H1 (cell line): ENCODE measurements around the gene UNC119. TPM values are rescaled to one million over a fixed set of nuclear protein-coding genes. Genes with fewer than 3 reads are reported as not detected.

Experiments used
- CTCF ChIA-PET: fragments of 300-600 bp; sonication (Branson Sonifier 250); formaldehyde crosslinking; loops from one replicate; lab custom pipeline; 2021; ENCODE audit not compliant: partially characterized antibody; lab: Charles Lee
- POLR2A ChIA-PET: fragments of 300-600 bp; sonication (Branson Sonifier 250); formaldehyde crosslinking; loops from one replicate; lab custom pipeline; 2021; ENCODE audit warnings: inconsistent platforms; ENCODE audit not compliant: partially characterized antibody; lab: Charles Lee
- DNase-seq, 2 experiments: peaks; one replicate each; pipeline versions ENCODE4 v3.0.0 to v3.0.0-alpha.2; 2010 to 2022; ENCODE audit warnings: low spot score in 2 of 2, low read depth in 1 of 2, mixed read lengths in 1 of 2
- FAIRE-seq: peaks from 2 replicates; lab custom pipeline; 2011; peaks lifted over from hg19 to GRCh38; lab: Jason Lieb, UNC
- H2AFZ ChIP-seq: 2 replicates; pipeline ENCODE4 v1.8.1; 2012; ENCODE audit warnings: low read length, inconsistent platforms
- H2AK5ac ChIP-seq: 2 replicates; pipeline ENCODE4 v1.6.1; 2013; ENCODE audit warnings: low read depth, low read length
- H2BK120ac ChIP-seq: replicated peaks from 2 replicates; pipeline ENCODE3; 2013; ENCODE audit warnings: low read depth, low read length, inconsistent platforms
- H2BK12ac ChIP-seq: 2 replicates; pipeline ENCODE4 v1.6.1; 2013; ENCODE audit warnings: low read depth, low read length
- H2BK15ac ChIP-seq: 2 replicates; pipeline ENCODE4 v1.6.1; 2013; ENCODE audit warnings: low read length
- H2BK20ac ChIP-seq: 2 replicates; pipeline ENCODE4 v1.6.1; 2013; ENCODE audit warnings: low read length
- H2BK5ac ChIP-seq: 2 replicates; pipeline ENCODE4 v1.6.1; 2013; ENCODE audit warnings: low read depth, low read length
- H3K14ac ChIP-seq: 2 replicates; pipeline ENCODE4 v1.6.1; 2013; ENCODE audit warnings: inconsistent platforms; ENCODE audit not compliant: insufficient read length
- H3K18ac ChIP-seq: 2 replicates; pipeline ENCODE4 v1.6.1; 2013; ENCODE audit warnings: low read length; ENCODE audit errors: extremely low read depth
- H3K23ac ChIP-seq: 2 replicates; pipeline ENCODE4 v1.6.1; 2013; ENCODE audit warnings: inconsistent platforms; ENCODE audit not compliant: insufficient read length
- H3K23me2 ChIP-seq: 2 replicates; pipeline ENCODE4 v1.6.1; 2013; ENCODE audit warnings: low read depth, low read length
- H3K27ac ChIP-seq: 2 replicates; pipeline ENCODE4 v1.6.1; 2011; ENCODE audit warnings: low read depth, low read length, inconsistent platforms
- H3K27me3 ChIP-seq, 4 experiments: replicated peaks in 1 of 4; 1 replicate in 1 of 4; 2 replicates in 3 of 4; pipeline versions ENCODE4 v1.6.1 to v1.8.1; 2011 to 2013; ENCODE audit warnings: low read length in 3 of 4, mild to moderate bottlenecking in 3 of 4, inconsistent platforms in 2 of 4, mixed read lengths in 2 of 4, moderate library complexity in 1 of 4; ENCODE audit not compliant: control insufficient read depth in 3 of 4, insufficient read depth in 3 of 4; ENCODE audit errors: extremely low read depth in 1 of 4
- H3K36me3 ChIP-seq, 4 experiments: 2 replicates each; pipeline versions ENCODE4 v1.6.1 to v1.8.1; 2011 to 2013; ENCODE audit warnings: mild to moderate bottlenecking in 4 of 4, low read length in 3 of 4, moderate library complexity in 2 of 4, control low read depth in 1 of 4, inconsistent platforms in 1 of 4; ENCODE audit not compliant: insufficient read depth in 4 of 4, control insufficient read depth in 2 of 4
- H3K4ac ChIP-seq: replicated peaks from 2 replicates; pipeline ENCODE3; 2013; ENCODE audit warnings: low read length, low read depth, mixed read lengths, inconsistent platforms; ENCODE audit not compliant: insufficient read length
- H3K4me1 ChIP-seq, 4 experiments: replicated peaks in 1 of 4; 1 replicate in 1 of 4; 2 replicates in 3 of 4; pipeline versions ENCODE4 v1.6.1 to v1.8.1; 2011 to 2013; ENCODE audit warnings: low read length in 3 of 4, inconsistent platforms in 2 of 4, mixed read lengths in 1 of 4; ENCODE audit not compliant: insufficient read depth in 4 of 4, control insufficient read depth in 3 of 4
- H3K4me2 ChIP-seq, 2 experiments: 2 replicates each; pipeline versions ENCODE4 v1.6.1 to v1.8.1; 2011 to 2013; ENCODE audit warnings: low read depth in 2 of 2, low read length in 2 of 2, control low read depth in 1 of 2, inconsistent platforms in 1 of 2, mild to moderate bottlenecking in 1 of 2; ENCODE audit not compliant: insufficient read depth in 1 of 2
- H3K4me3 ChIP-seq, 4 experiments: fragments of 200-600, 300-600 bp in 1 of 4; sonication (generic), shearing (Covaris generic), sonication (Bioruptor Twin) in 1 of 4; 2 replicates each; pipeline versions ENCODE4 v1.5.1 to v1.8.1; 2011 to 2016; ENCODE audit warnings: low read length in 4 of 4, low read depth in 3 of 4, control low read depth in 2 of 4, inconsistent platforms in 2 of 4, mild to moderate bottlenecking in 2 of 4, mixed read lengths in 1 of 4, moderate library complexity in 1 of 4; ENCODE audit not compliant: insufficient read depth in 2 of 4; ENCODE audit errors: extremely low read depth in 1 of 4
- H3K56ac ChIP-seq: replicated peaks from 2 replicates; pipeline ENCODE3; 2013; ENCODE audit warnings: low read depth, mild to moderate bottlenecking, mixed read lengths, low read length, inconsistent platforms; ENCODE audit not compliant: insufficient read length
- H3K79me1 ChIP-seq: 2 replicates; pipeline ENCODE4 v1.6.1; 2013; ENCODE audit warnings: low read depth, low read length, control low read depth
- H3K79me2 ChIP-seq, 2 experiments: 2 replicates each; pipeline versions ENCODE4 v1.6.1 to v1.8.1; 2012 to 2013; ENCODE audit warnings: low read length in 2 of 2, mild to moderate bottlenecking in 2 of 2, inconsistent platforms in 1 of 2; ENCODE audit not compliant: insufficient read depth in 2 of 2, control insufficient read depth in 1 of 2
- H3K9ac ChIP-seq, 4 experiments: replicated peaks in 1 of 4; 1 replicate in 1 of 4; 2 replicates in 3 of 4; pipeline versions ENCODE4 v1.6.1 to v1.8.1; 2011 to 2013; ENCODE audit warnings: low read depth in 3 of 4, low read length in 3 of 4, control low read depth in 2 of 4, mild to moderate bottlenecking in 2 of 4, moderate library complexity in 2 of 4, inconsistent platforms in 1 of 4; ENCODE audit errors: extremely low read depth in 1 of 4
- H3K9me3 ChIP-seq, 2 experiments: 2 replicates each; pipeline versions ENCODE4 v1.6.1 to v1.8.1; 2012 to 2013; ENCODE audit warnings: mild to moderate bottlenecking in 2 of 2, moderate library complexity in 2 of 2, control low read depth in 1 of 2, inconsistent platforms in 1 of 2, low read depth in 1 of 2, low read length in 1 of 2, mixed read lengths in 1 of 2; ENCODE audit not compliant: insufficient read depth in 2 of 2
- H4K20me1 ChIP-seq, 2 experiments: replicated peaks in 1 of 2; 2 replicates each; pipeline versions ENCODE3 to v1.8.1; 2011 to 2013; ENCODE audit warnings: inconsistent platforms in 2 of 2, low read length in 2 of 2, mild to moderate bottlenecking in 1 of 2; ENCODE audit not compliant: insufficient read depth in 2 of 2, control insufficient read depth in 1 of 2
- H4K5ac ChIP-seq: 2 replicates; pipeline ENCODE4 v1.6.1; 2013; ENCODE audit warnings: low read length, low read depth, mixed read lengths, inconsistent platforms; ENCODE audit not compliant: insufficient read length
- H4K8ac ChIP-seq: 2 replicates; pipeline ENCODE4 v1.8.0; 2013; ENCODE audit warnings: mild to moderate bottlenecking, moderate library complexity, low read length, inconsistent platforms; ENCODE audit not compliant: insufficient read depth; ENCODE audit errors: extremely low read depth
- H4K91ac ChIP-seq: replicated peaks from 2 replicates; pipeline ENCODE3; 2013; ENCODE audit warnings: low read length, mixed read lengths, inconsistent platforms; ENCODE audit not compliant: insufficient read length
- POLR2A ChIP-seq, 2 experiments: IDR thresholded peaks; 1 replicate in 1 of 2; 2 replicates in 1 of 2; pipeline ENCODE4 v1.6.1; 2011; ENCODE audit warnings: low read depth in 2 of 2, low read length in 2 of 2, mild to moderate bottlenecking in 2 of 2; ENCODE audit errors: control extremely low read depth in 1 of 2
- SRF ChIP-seq: IDR thresholded peaks from 2 replicates; pipeline ENCODE4 v1.6.1; 2011; ENCODE audit warnings: mild to moderate bottlenecking, low read depth, low read length, moderate library complexity
- WGBS, 2 experiments: shearing (Covaris generic) in 1 of 2; methylation state at CpG; one replicate each; pipeline versions ENCODE4 v1.1.6 to v1.1.7; 2013 to 2015; ENCODE audit warnings: low lambda C conversion rate in 2 of 2, mixed read lengths in 2 of 2, inconsistent platforms in 1 of 2, low coverage in 1 of 2, missing lambda C conversion rate in 1 of 2; ENCODE audit not compliant: insufficient replicate concordance in 2 of 2, insufficient coverage in 1 of 2, insufficient read length in 1 of 2; ENCODE audit errors: extremely low coverage in 1 of 2, missing lambda C conversion rate in 1 of 2; 5-methylcytosine and 5-hydroxymethylcytosine counted together
- polyA plus RNA-seq, 7 experiments: library from polyadenylated mRNA; depleted of rRNA in 3 of 7; stranded (reverse) in 5 of 7; unstranded in 2 of 7; fragments of >200 nt in 5 of 7; fragments of 200-250 nt in 2 of 7; gene quantifications; 1 replicate in 5 of 7; 2 replicates in 1 of 7; 4 replicates in 1 of 7; pipeline versions ENCODE4 v1.2.1 to v1.2.3, GENCODE V29; 2011 to 2013; ENCODE audit warnings: missing spikeins in 2 of 7, mixed read lengths in 2 of 7
- total RNA-seq: library from RNA; stranded (reverse); fragmentation: NEBNext Ultra II Directional; extraction: Animal tissue kit (Norgen Biotek cat#: 25700); gene quantifications from 2 replicates; pipeline ENCODE4 v1.2.1, GENCODE V29; 2021

The UNC119 gene
- total and polyA plus RNA-seq, 2 of the 8 experiments (the other 6 are each of a cell fraction or from before 2014, with no cell fraction given) = 43.5 to 94.4 TPM

- no peaks in the 10 kb centered on the region; a peak in 1 of 7 replicates for H3K27me3 ChIP-seq
- no peak overlapping the region for H3K56ac ChIP-seq
- no peak overlapping the region for H3K23ac ChIP-seq
- CTCF ChIA-PET = interaction anchor here (1.0 to 5.6 kb wide), 3 partner anchors 13 to 29 kb away, joined by 4 to 45 read pairs (median 5); partner anchors contain the start of genes PIGS and RSKR
- H3K4me2 ChIP-seq = peak overlapping the region; percentile 86 to 96
- H3K23me2 ChIP-seq = peaks cover 9% of the 10 kb centered on the region; the same call in 1 of the 2 replicates
- H3K79me2 ChIP-seq = peaks cover 0 to 16% of the 10 kb centered on the region in 2 experiments; a peak in 2 of 4 replicates
- H3K18ac ChIP-seq = peak overlapping the region; percentile 72; the same call in 1 of the 2 replicates
- FAIRE-seq = no peak
- H3K9me3 ChIP-seq = no peaks in the 10 kb centered on the region
- H2BK120ac ChIP-seq = no peak overlapping the region
- peak overlapping the region; percentile 81 for H4K8ac ChIP-seq
- H2BK5ac ChIP-seq = no peak overlapping the region
- peak overlapping the region; percentile 78 to 93 (median 92) for H3K4me3 ChIP-seq
- H3K4ac ChIP-seq = no peak overlapping the region
- H2BK12ac ChIP-seq = no peak overlapping the region
- H2AFZ ChIP-seq = peak overlapping the region; percentile 60
- peaks cover 0 to 5% (median 2%) of the 10 kb centered on the region in 4 experiments; a peak in 3 of 8 replicates for H3K36me3 ChIP-seq
- peaks cover 0 to 4% (median 0%) of the 10 kb centered on the region in 4 experiments; a peak in 2 of 7 replicates for H3K4me1 ChIP-seq
- peak overlapping the region in 3 of 4 experiments; percentile 51 to 76 (median 60); a peak in 5 of 7 replicates for H3K9ac ChIP-seq
- H2AK5ac ChIP-seq = no peak overlapping the region
- WGBS, 2 experiments = 31% methylated on average over 40 of the region's 40 CpGs; no CpG with 5 or more reads in 1 of the 2 experiments
- H4K20me1 ChIP-seq = no peaks in the 10 kb centered on the region
- no peak overlapping the region for H3K14ac ChIP-seq
- no peak overlapping the region for H2BK15ac ChIP-seq
- H3K79me1 ChIP-seq = no peaks in the 10 kb centered on the region; the same call in 1 of the 2 replicates
- H2BK20ac ChIP-seq = no peak overlapping the region
- DNase-seq = peak in 1 of 2 experiments; percentile 54
- H3K27ac ChIP-seq = no peak overlapping the region
- POLR2A ChIA-PET = interaction anchor here (0.5 to 7.5 kb wide), 21 partner anchors 8 to 1038 kb away, joined by 3 to 83 read pairs (median 4); partner anchors contain the start of genes ALDOC, PROCA1, RSKR and SDF2
- H4K5ac ChIP-seq = peak overlapping the region; percentile 50
- H4K91ac ChIP-seq = no peak overlapping the region
- TF ChIP-seq POLR2A (IDR thresholded peaks at IDR 0.05; ENCODE audit: control extremely low read depth in 1 of 2, low read depth in 2 of 2, low read length in 2 of 2) (peak in 1 of 2 experiments; percentile 3; a peak in 1 of 3 replicates), SRF (no peak)
Observed at GRCh38 chr17:28599311-28600184, 47.1 kb upstream of the UNC119 start.
